SU-DHL-6 (cell line): ENCODE results near the gene NTRK2.

ENCODE experiments used
- H2AFZ ChIP-seq: fragments of 200-600 bp; sonication (generic); 2 replicates; pipeline ENCODE4 v1.6.1; 2014; ENCODE audit warnings: low read depth, mild to moderate bottlenecking, moderate library complexity, mixed read lengths, antibody characterized with exemption, low read length; ENCODE audit not compliant: severe bottlenecking
- H3F3A ChIP-seq: fragments of 200-600 bp; shearing (Covaris generic); 2 replicates; pipeline ENCODE4 v1.6.0; 2016; ENCODE audit warnings: antibody characterized with exemption, mild to moderate bottlenecking; ENCODE audit not compliant: insufficient read depth
- H3K27ac ChIP-seq: fragments of 200-600 bp; sonication (generic); 2 replicates; pipeline ENCODE4 v1.5.1; 2016; ENCODE audit warnings: low read depth, mild to moderate bottlenecking, low read length, moderate library complexity, mixed read lengths
- H3K27me3 ChIP-seq: fragments of 200-600 bp; sonication (generic), shearing (Covaris generic); 2 replicates; pipeline ENCODE4 v1.6.0; 2014; ENCODE audit warnings: mild to moderate bottlenecking, low read length
- H3K36me3 ChIP-seq: fragments of 200-600 bp; sonication (generic); 2 replicates; pipeline ENCODE4 v1.6.1; 2014; ENCODE audit warnings: mild to moderate bottlenecking, low read length, mixed read lengths
- H3K4me2 ChIP-seq: fragments of 300-600, 200-600 bp; shearing (Covaris generic), sonication (generic); 2 replicates; pipeline ENCODE4 v1.6.0; 2014; ENCODE audit warnings: low read length, low read depth, mild to moderate bottlenecking; ENCODE audit not compliant: poor library complexity, severe bottlenecking
- H3K4me3 ChIP-seq: fragments of 200-600 bp; sonication (generic); 2 replicates; pipeline ENCODE4 v1.5.1; 2014; ENCODE audit warnings: antibody characterized with exemption, low read length, mild to moderate bottlenecking, mixed read lengths; ENCODE audit not compliant: insufficient read depth, poor library complexity, severe bottlenecking
- H3K79me2 ChIP-seq: fragments of 200-600 bp; sonication (generic); 2 replicates; pipeline ENCODE4 v1.6.1; 2014; ENCODE audit warnings: mild to moderate bottlenecking, low read length, moderate library complexity; ENCODE audit not compliant: insufficient read depth
- H3K9ac ChIP-seq: fragments of 200-600 bp; sonication (generic); 2 replicates; pipeline ENCODE4 v1.7.0; 2014; ENCODE audit warnings: mild to moderate bottlenecking, low read length
- H3K9me2 ChIP-seq: fragments of 200-600 bp; sonication (generic); replicated peaks from 2 replicates; pipeline ENCODE4 v1.6.1; 2014; ENCODE audit warnings: low read length; ENCODE audit not compliant: insufficient read depth
- H3K9me3 ChIP-seq: fragments of 200-600 bp; sonication (generic); 2 replicates; pipeline ENCODE4 v1.6.1; 2014; ENCODE audit warnings: low read length, mixed read lengths; ENCODE audit not compliant: insufficient read depth
- H4K20me1 ChIP-seq: fragments of 200-600 bp; sonication (generic); 2 replicates; pipeline ENCODE4 v1.6.1; 2014; ENCODE audit warnings: low read depth, mild to moderate bottlenecking, antibody characterized with exemption, low read length, moderate library complexity, mixed read lengths
- CTCF ChIP-seq: fragments of 200-600 bp; sonication (generic); IDR thresholded peaks from one replicate; pipeline ENCODE4 v1.5.1; 2017; ENCODE audit warnings: antibody characterized with exemption, mild to moderate bottlenecking, low read length, moderate library complexity; ENCODE audit not compliant: insufficient read depth, poor library complexity, severe bottlenecking
- EZH2phosphoT487 ChIP-seq: fragments of 200-600 bp; sonication (generic), shearing (Covaris generic); conservative IDR thresholded peaks from 2 replicates; pipeline ENCODE4 v1.6.1; 2018; ENCODE audit warnings: mild to moderate bottlenecking, antibody characterized with exemption, low read length, moderate library complexity, mixed read lengths

Gene NTRK2

GRCh38 chr9:84899326-84899725, 229.8 kb downstream of the NTRK2 start:
- no peak for TF ChIP-seq EZH2phosphoT487
- no peak for TF ChIP-seq CTCF
- Histone ChIP-seq H3K27me3 (no peaks in the 10 kb centered on the region), H3K79me2 (no peaks in the 10 kb centered on the region)

GRCh38 chr9:84900421-84900820, 230.9 kb downstream of the NTRK2 start:
- Histone ChIP-seq H3K4me3 (no peak overlapping the region), H3K27me3 (no peaks in the 10 kb centered on the region), H4K20me1 (no peaks in the 10 kb centered on the region), H3K27ac (no peak overlapping the region), H3K79me2 (no peaks in the 10 kb centered on the region), H2AFZ (no peak overlapping the region), H3K9me3 (no peaks in the 10 kb centered on the region), H3K9ac (no peak overlapping the region), H3K4me2 (no peak overlapping the region), H3K36me3 (no peaks in the 10 kb centered on the region), H3K9me2 (no peaks in the 10 kb centered on the region; the same call in 1 of the 2 replicates), H3F3A (no peaks in the 10 kb centered on the region)
- TF ChIP-seq CTCF = no peak
- no peak for TF ChIP-seq EZH2phosphoT487

More at GRCh38 chr9:84899326-84899725, 229.8 kb downstream of the NTRK2 start:
- Histone ChIP-seq H3K9me2 (no peaks in the 10 kb centered on the region; the same call in 1 of the 2 replicates), H4K20me1 (no peaks in the 10 kb centered on the region), H3K9ac (no peak overlapping the region), H3F3A (no peaks in the 10 kb centered on the region), H3K4me3 (no peak overlapping the region), H3K4me2 (no peak overlapping the region), H2AFZ (no peak overlapping the region), H3K36me3 (no peaks in the 10 kb centered on the region), H3K27ac (no peak overlapping the region), H3K9me3 (no peaks in the 10 kb centered on the region)

GRCh38 chr9:84903963-84904362, 234.4 kb downstream of the NTRK2 start:
- Histone ChIP-seq H3K27ac (no peak overlapping the region), H3K79me2 (no peaks in the 10 kb centered on the region), H3K4me2 (no peak overlapping the region), H3F3A (no peaks in the 10 kb centered on the region), H3K4me3 (no peak overlapping the region), H3K9ac (no peak overlapping the region), H3K9me3 (no peaks in the 10 kb centered on the region), H2AFZ (no peak overlapping the region), H3K36me3 (no peaks in the 10 kb centered on the region), H3K9me2 (no peaks in the 10 kb centered on the region; the same call in 1 of the 2 replicates), H4K20me1 (no peaks in the 10 kb centered on the region), H3K27me3 (no peaks in the 10 kb centered on the region)
- TF ChIP-seq CTCF (no peak), EZH2phosphoT487 (no peak)
